Stimulated activated memory B cell treated with anti-CD40 and anti-IgM and Interleukin-4, amounts not matched to agents 10 μg/mL and 1 μg/mL and 100 μg/mL, for 72 hours (primary cell): ENCODE measurements around the gene EPGN.

Source experiments
- ATAC-seq: fragments of 150-1000 bp; cut with Tn5 transposase; 2 replicates; pipeline ENCODE4 v1.10.0; 2021
- H3K27ac Mint-ChIP-seq: one replicate; pipeline ENCODE4 v1.8.0; 2022; ENCODE audit warnings: mild to moderate bottlenecking, mixed read lengths
- H3K27me3 Mint-ChIP-seq: one replicate; pipeline ENCODE4 v1.8.0; 2022; ENCODE audit warnings: mixed read lengths
- H3K36me3 Mint-ChIP-seq: one replicate; pipeline ENCODE4 v1.8.0; 2022; ENCODE audit warnings: mixed read lengths
- H3K4me1 Mint-ChIP-seq: one replicate; pipeline ENCODE4 v1.8.0; 2022; ENCODE audit warnings: mixed read lengths
- H3K4me3 Mint-ChIP-seq: one replicate; pipeline ENCODE4 v1.8.0; 2022; ENCODE audit warnings: mild to moderate bottlenecking, moderate library complexity, mixed read lengths
- H3K9me3 Mint-ChIP-seq: one replicate; pipeline ENCODE4 v1.8.0; 2022; ENCODE audit warnings: mixed read lengths

Gene EPGN

GRCh38 chr4:74344031-74344430 lies 35.8 kb downstream of the EPGN start:
- H3K27ac Mint-ChIP-seq = no peak overlapping the region
- no peaks in the 10 kb centered on the region for H3K4me1 Mint-ChIP-seq
- no peaks in the 10 kb centered on the region for H3K36me3 Mint-ChIP-seq
- H3K4me3 Mint-ChIP-seq = no peak overlapping the region
- H3K27me3 Mint-ChIP-seq = peaks cover 17% of the 10 kb centered on the region
- H3K9me3 Mint-ChIP-seq = peaks cover 19% of the 10 kb centered on the region
- ATAC-seq = no peak

- H3K27me3 Mint-ChIP-seq = peaks cover 16% of the 10 kb centered on the region
- H3K4me1 Mint-ChIP-seq = no peaks in the 10 kb centered on the region
- no peaks in the 10 kb centered on the region for H3K36me3 Mint-ChIP-seq
- H3K27ac Mint-ChIP-seq = no peak overlapping the region
- ATAC-seq = no peak
- H3K4me3 Mint-ChIP-seq = no peak overlapping the region
- no peaks in the 10 kb centered on the region for H3K9me3 Mint-ChIP-seq
These were observed 45.6 kb downstream of the EPGN start for GRCh38 chr4:74353858-74354257.

DNA sequence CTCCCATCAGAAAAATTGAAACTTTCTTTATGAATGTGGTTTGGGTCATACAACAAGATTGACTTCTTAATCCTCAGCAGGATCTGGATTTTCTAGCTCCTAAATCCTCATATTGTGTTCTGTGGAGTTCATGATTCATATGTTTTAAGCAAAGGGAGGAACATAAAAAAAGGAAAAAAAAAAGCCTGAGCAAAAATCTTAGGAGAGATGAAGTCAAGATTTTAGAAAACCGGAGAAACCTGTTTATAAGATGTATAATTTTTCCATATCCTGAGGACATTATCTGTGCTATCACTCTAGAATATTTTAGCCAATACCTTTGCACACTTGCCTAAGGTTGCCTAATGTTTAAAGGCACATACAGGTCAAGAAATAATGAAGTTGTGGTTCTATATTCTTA lies 49.7 kb downstream of the EPGN start:
- Mint-ChIP-seq H3K27me3 (peaks cover 21% of the 10 kb centered on the region), H3K4me1 (no peaks in the 10 kb centered on the region), H3K36me3 (no peaks in the 10 kb centered on the region), H3K9me3 (no peaks in the 10 kb centered on the region), H3K27ac (no peak overlapping the region), H3K4me3 (no peak overlapping the region)
- ATAC-seq = no peak

DNA sequence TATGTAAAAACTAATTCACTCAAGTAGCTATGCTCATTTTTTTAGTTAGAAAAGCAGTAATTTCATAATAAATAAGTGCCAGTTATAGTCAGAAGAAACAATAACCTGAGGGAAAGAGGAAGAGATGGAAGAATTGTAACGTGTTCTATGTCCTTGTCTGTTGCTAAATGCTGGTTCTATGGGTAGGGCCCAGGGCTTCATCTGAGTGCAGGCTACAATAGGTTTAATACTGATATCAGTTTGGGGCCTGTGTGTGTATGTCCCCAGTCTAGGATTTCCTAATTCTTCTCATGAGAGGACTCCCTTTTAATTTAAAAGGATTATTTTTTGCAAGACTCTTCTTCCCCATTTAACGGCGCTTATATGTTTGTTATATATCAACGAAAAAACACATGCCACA lies 53.4 kb downstream of the EPGN start:
- Mint-ChIP-seq H3K4me1 (peaks cover 14% of the 10 kb centered on the region), H3K36me3 (no peaks in the 10 kb centered on the region), H3K27me3 (peaks cover 44% of the 10 kb centered on the region)

GRCh38 chr4:74362347-74362746 lies 54.1 kb downstream of the EPGN start:
- ATAC-seq = no peak
- Mint-ChIP-seq H3K27ac (no peak overlapping the region), H3K4me3 (no peak overlapping the region), H3K4me1 (peaks cover 14% of the 10 kb centered on the region), H3K9me3 (no peaks in the 10 kb centered on the region), H3K27me3 (peaks cover 50% of the 10 kb centered on the region), H3K36me3 (no peaks in the 10 kb centered on the region)

More for the DNA sequence above, 53.4 kb downstream of the EPGN start:
- H3K27ac Mint-ChIP-seq = no peak overlapping the region
- no peak for ATAC-seq
- no peak overlapping the region for H3K4me3 Mint-ChIP-seq
- H3K9me3 Mint-ChIP-seq = no peaks in the 10 kb centered on the region

GRCh38 chr4:74364256-74364651 lies 56.0 kb downstream of the EPGN start:
- H3K4me1 Mint-ChIP-seq = peaks cover 14% of the 10 kb centered on the region
- H3K27me3 Mint-ChIP-seq = peaks cover 44% of the 10 kb centered on the region
- H3K9me3 Mint-ChIP-seq = no peaks in the 10 kb centered on the region
- no peaks in the 10 kb centered on the region for H3K36me3 Mint-ChIP-seq
- H3K27ac Mint-ChIP-seq = no peak overlapping the region
- H3K4me3 Mint-ChIP-seq = no peak overlapping the region
- ATAC-seq = no peak

GRCh38 chr4:74364652-74365491 lies 56.6 kb downstream of the EPGN start, which contains the start of gene EREG:
Gene EREG, plus strand, starts transcription at chr4:74365145. Its CDS starts 164 bp downstream, at chr4:74365309.
- Mint-ChIP-seq H3K4me1 (peaks cover 14% of the 10 kb centered on the region), H3K27ac (no peak within 1 kb of the TSS), H3K36me3 (no peaks in the 10 kb centered on the region), H3K27me3 (peaks cover 44% of the 10 kb centered on the region), H3K9me3 (no peaks in the 10 kb centered on the region), H3K4me3 (peak within 1 kb of the TSS; percentile 63)
- ATAC-seq = peak; percentile 60

DNA sequence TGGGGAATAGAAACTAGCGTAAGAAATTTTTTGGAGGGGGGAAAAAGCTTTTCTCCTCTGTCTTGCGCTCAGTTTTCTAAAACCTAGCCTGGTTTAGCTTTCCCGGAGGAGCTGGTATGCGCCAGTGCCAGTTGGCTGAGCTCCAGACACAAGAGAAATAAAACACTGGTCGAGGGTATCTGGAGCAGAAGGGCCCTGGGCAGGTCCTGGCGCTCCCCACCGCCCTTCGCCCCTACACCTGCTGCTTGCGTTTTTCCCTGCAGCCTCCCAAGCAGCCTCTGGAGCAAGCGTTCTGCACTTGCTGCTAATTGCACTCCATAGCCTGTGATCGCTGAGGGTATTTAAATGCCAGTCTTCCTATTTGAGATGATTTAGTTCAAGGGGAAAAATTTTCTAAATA lies 57.5 kb downstream of the EPGN start:
- Mint-ChIP-seq H3K27ac (no peak overlapping the region), H3K4me1 (peaks cover 14% of the 10 kb centered on the region), H3K4me3 (no peak overlapping the region), H3K27me3 (peaks cover 44% of the 10 kb centered on the region), H3K36me3 (no peaks in the 10 kb centered on the region), H3K9me3 (no peaks in the 10 kb centered on the region)
- no peak for ATAC-seq
